ENCODE data around the gene PDK3. TPM values are rescaled to one million over a fixed set of nuclear protein-coding genes. Genes with fewer than 3 reads are reported as not detected.

The PDK3 gene
- total and polyA plus RNA-seq, 2 experiments from 2014 or later, result 22.5 to 23.4 TPM

DNA sequence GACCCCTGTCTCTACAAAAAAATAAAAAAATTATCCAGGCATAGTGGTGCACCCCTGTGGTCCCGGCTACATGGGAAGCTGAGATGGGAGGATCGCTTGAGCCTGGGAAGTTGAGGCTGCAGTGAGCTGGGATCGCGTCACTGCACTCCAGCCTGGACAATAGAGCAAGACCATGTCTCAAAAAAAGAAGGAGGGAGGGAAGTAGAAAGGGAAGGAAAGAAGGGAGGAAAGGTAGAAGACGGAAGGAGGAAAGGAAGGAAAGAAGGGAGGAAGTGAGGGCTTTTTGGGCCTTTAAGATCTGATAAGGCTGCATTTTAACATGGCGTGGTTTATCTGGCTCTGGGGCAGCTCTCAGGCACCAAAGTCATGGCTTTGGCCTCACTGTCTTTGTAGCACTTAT lies 10.4 kb downstream of the PDK3 start:
- Histone ChIP-seq H4K20me1 (ENCODE audit: insufficient read depth, poor library complexity, severe bottlenecking) (no peaks in the 10 kb centered on the region), H3K9me3 (ENCODE audit: low read depth) (no peaks in the 10 kb centered on the region), H2AFZ (no peak overlapping the region), H3K4me1 (ENCODE audit: insufficient read depth) (no peaks in the 10 kb centered on the region), H3K79me2 (peaks cover 65% of the 10 kb centered on the region), H3K4me3 (no peak overlapping the region), H3K36me3 (replicated peaks; ENCODE audit: insufficient read depth, low read depth) (no peaks in the 10 kb centered on the region), H3K9me2 (replicated peaks; ENCODE audit: insufficient read depth) (no peaks in the 10 kb centered on the region), H3K4me2 (no peak overlapping the region), H3K27ac (no peak overlapping the region), H3K27me3 (no peaks in the 10 kb centered on the region)
- no peak for DNase-seq (ENCODE audit: low spot score)
- TF ChIP-seq EZH2 (IDR thresholded peaks at IDR 0.05; ENCODE audit: borderline replicate concordance) (no peak), EZH2phosphoT487 (IDR thresholded peaks at IDR 0.05; ENCODE audit: low read depth, severe bottlenecking, unreplicated experiment) (no peak)
- TF ChIP-seq, protein P1, sequence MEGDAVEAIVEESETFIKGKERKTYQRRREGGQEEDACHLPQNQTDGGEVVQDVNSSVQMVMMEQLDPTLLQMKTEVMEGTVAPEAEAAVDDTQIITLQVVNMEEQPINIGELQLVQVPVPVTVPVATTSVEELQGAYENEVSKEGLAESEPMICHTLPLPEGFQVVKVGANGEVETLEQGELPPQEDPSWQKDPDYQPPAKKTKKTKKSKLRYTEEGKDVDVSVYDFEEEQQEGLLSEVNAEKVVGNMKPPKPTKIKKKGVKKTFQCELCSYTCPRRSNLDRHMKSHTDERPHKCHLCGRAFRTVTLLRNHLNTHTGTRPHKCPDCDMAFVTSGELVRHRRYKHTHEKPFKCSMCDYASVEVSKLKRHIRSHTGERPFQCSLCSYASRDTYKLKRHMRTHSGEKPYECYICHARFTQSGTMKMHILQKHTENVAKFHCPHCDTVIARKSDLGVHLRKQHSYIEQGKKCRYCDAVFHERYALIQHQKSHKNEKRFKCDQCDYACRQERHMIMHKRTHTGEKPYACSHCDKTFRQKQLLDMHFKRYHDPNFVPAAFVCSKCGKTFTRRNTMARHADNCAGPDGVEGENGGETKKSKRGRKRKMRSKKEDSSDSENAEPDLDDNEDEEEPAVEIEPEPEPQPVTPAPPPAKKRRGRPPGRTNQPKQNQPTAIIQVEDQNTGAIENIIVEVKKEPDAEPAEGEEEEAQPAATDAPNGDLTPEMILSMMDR (IDR thresholded peaks at IDR 0.05; ENCODE audit: poor library complexity), result no peak
- 93% methylated on average over 6 of the region's 6 CpGs for WGBS (ENCODE audit: low lambda C conversion rate, missing lambda C conversion rate)

DNA sequence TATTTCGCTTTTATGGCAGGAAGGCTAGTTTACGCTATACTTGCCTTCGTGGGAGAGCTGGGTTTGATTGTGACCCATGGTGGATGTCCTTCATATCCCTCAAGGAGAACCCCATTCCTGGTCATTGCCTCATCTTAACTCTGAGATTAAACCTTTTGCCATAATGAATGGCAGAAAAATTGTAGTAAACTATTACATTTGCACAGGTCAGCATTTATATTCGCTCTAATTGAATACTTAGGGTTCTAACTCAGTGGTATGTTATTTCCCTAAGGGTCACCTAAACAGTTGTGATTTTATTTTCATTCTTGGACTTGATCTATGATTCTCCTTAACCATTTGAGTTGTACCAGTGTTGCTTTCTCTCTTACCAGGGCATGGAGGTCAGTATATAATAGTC lies 13.4 kb downstream of the PDK3 start:
- H3K9me2 ChIP-seq (replicated peaks; ENCODE audit: insufficient read depth), result no peaks in the 10 kb centered on the region
- no peaks in the 10 kb centered on the region for H3K4me1 ChIP-seq (ENCODE audit: insufficient read depth)
- no peaks in the 10 kb centered on the region for H3K9me3 ChIP-seq (ENCODE audit: low read depth)
- H2AFZ ChIP-seq, result no peak overlapping the region
- H3K79me2 ChIP-seq, result peaks cover 67% of the 10 kb centered on the region
- no peak for DNase-seq (ENCODE audit: low spot score)
- H3K27me3 ChIP-seq, result no peaks in the 10 kb centered on the region
- no peaks in the 10 kb centered on the region for H3K36me3 ChIP-seq (replicated peaks; ENCODE audit: insufficient read depth, low read depth)
- no peaks in the 10 kb centered on the region for H4K20me1 ChIP-seq (ENCODE audit: insufficient read depth, poor library complexity, severe bottlenecking)
- no peak overlapping the region for H3K4me3 ChIP-seq
- peak overlapping the region; percentile 67 for H3K27ac ChIP-seq
- TF ChIP-seq EZH2 (IDR thresholded peaks at IDR 0.05; ENCODE audit: borderline replicate concordance) (no peak), EZH2phosphoT487 (IDR thresholded peaks at IDR 0.05; ENCODE audit: low read depth, severe bottlenecking, unreplicated experiment) (no peak)
- TF ChIP-seq, protein P1 (IDR thresholded peaks at IDR 0.05; ENCODE audit: poor library complexity), result no peak
- H3K4me2 ChIP-seq, result no peak overlapping the region
- 96% methylated on average over 4 of the region's 4 CpGs for WGBS (ENCODE audit: low lambda C conversion rate, missing lambda C conversion rate)

DNA sequence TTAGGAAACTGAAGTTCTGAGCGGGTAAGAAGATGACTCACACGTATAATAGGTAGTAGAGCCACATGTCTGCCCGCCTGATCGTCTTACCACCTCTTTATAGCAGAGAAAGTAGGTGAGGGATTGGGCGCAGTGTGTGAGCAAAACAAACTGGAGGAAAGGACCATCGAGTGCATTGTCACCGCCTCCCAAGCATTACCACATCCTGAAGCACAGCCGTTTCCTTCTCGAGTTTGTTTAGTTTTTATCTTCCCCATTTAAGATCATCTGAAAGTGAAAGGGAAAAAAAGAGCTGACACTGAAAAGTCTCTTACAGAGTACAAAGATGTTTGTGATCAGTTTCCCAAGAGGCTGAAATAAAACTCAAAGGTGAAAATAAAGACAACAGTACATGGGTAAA lies 14.8 kb downstream of the PDK3 start:
- no peaks in the 10 kb centered on the region for H3K9me3 ChIP-seq (ENCODE audit: low read depth)
- H3K9me2 ChIP-seq (replicated peaks; ENCODE audit: insufficient read depth), result no peaks in the 10 kb centered on the region
- peaks cover 65% of the 10 kb centered on the region for H3K79me2 ChIP-seq
- H4K20me1 ChIP-seq (ENCODE audit: insufficient read depth, poor library complexity, severe bottlenecking), result no peaks in the 10 kb centered on the region
- peak overlapping the region; percentile 20 for H3K4me2 ChIP-seq
- H3K4me1 ChIP-seq (ENCODE audit: insufficient read depth), result no peaks in the 10 kb centered on the region
- DNase-seq (ENCODE audit: low spot score), result no peak
- WGBS (ENCODE audit: low lambda C conversion rate, missing lambda C conversion rate), result 74% methylated on average over 9 of the region's 9 CpGs
- no peak overlapping the region for H3K4me3 ChIP-seq
- H3K27me3 ChIP-seq, result no peaks in the 10 kb centered on the region
- TF ChIP-seq EZH2 (IDR thresholded peaks at IDR 0.05; ENCODE audit: borderline replicate concordance), result no peak
- TF ChIP-seq, protein P1 (IDR thresholded peaks at IDR 0.05; ENCODE audit: poor library complexity), result no peak
- TF ChIP-seq EZH2phosphoT487 (IDR thresholded peaks at IDR 0.05; ENCODE audit: low read depth, severe bottlenecking, unreplicated experiment), result no peak
- no peaks in the 10 kb centered on the region for H3K36me3 ChIP-seq (replicated peaks; ENCODE audit: insufficient read depth, low read depth)
- H3K27ac ChIP-seq, result peak overlapping the region; percentile 67
- H2AFZ ChIP-seq, result no peak overlapping the region

DNA sequence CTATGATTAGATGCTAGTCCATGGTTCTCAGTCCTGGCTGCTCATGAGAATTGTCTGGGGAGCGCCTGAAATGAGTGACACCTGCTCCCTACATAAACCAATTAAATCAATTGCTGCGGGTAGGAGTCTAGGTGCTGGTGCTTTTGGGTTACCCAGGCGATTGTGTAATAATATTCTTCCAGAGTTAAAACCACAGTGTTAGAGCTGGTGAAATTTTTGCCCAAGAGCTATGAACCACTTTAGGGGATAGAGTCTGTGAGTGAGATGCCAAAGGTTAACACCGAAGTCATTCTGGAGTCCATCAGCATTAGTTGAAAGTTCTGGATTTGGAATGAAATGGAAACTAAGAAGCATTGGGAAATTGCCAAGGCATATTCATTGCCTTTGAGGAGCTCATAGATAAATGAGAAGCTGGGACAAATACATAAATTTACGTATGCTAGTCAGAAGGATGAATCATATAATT lies 15.3 kb downstream of the PDK3 start:
- Histone ChIP-seq H3K27ac (peak overlapping the region; percentile 67), H3K9me2 (replicated peaks; ENCODE audit: insufficient read depth) (no peaks in the 10 kb centered on the region), H3K36me3 (replicated peaks; ENCODE audit: insufficient read depth, low read depth) (no peaks in the 10 kb centered on the region), H3K9me3 (ENCODE audit: low read depth) (no peaks in the 10 kb centered on the region), H3K4me1 (ENCODE audit: insufficient read depth) (no peaks in the 10 kb centered on the region), H3K4me2 (peak overlapping the region; percentile 20), H3K27me3 (no peaks in the 10 kb centered on the region), H4K20me1 (ENCODE audit: insufficient read depth, poor library complexity, severe bottlenecking) (no peaks in the 10 kb centered on the region), H3K4me3 (no peak overlapping the region), H3K79me2 (peaks cover 69% of the 10 kb centered on the region), H2AFZ (no peak overlapping the region)
- no peak for TF ChIP-seq EZH2phosphoT487 (IDR thresholded peaks at IDR 0.05; ENCODE audit: low read depth, severe bottlenecking, unreplicated experiment)
- no peak for TF ChIP-seq EZH2 (IDR thresholded peaks at IDR 0.05; ENCODE audit: borderline replicate concordance)
- DNase-seq (ENCODE audit: low spot score), result no peak
- WGBS (ENCODE audit: low lambda C conversion rate, missing lambda C conversion rate), result 93% methylated on average over 5 of the region's 5 CpGs

All from hepatocyte (in vitro differentiated cells).